AG09319 (cell line): ENCODE data around the gene NGDN.

Experiments used
- DNase-seq: peaks from one replicate; pipeline ENCODE4 v3.0.0-alpha.2; 2010; ENCODE audit warnings: low read depth; ENCODE audit errors: extremely low read depth
- CTCF ChIP-seq: IDR thresholded peaks from 2 replicates; pipeline ENCODE4 v1.5.1; 2011; ENCODE audit warnings: low read depth, mild to moderate bottlenecking, inconsistent platforms, low read length, moderate library complexity

Gene NGDN

DNA sequence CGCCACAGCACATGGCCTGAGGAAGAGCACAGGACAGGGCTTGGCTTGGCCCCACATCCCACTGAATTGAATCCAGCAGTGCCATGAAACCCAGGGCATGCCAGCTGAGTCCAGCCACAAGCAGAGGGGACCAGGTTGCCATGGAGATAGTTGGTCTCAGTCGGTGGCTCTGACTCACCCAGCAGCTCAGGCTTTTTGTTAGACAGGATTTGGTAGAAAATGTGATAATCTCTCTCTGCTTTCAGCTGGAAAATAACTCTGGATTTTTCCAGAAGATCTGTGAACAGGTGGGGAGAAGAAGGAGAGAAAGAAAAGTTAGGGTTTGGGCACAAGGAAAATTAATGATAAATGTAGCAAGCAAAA lies 38.8 kb upstream of the NGDN start:
- no peak for TF ChIP-seq CTCF

GRCh38 chr14:23431486-23431885 lies 38.0 kb upstream of the NGDN start:
- no peak for DNase-seq
- TF ChIP-seq CTCF = no peak

More for the DNA sequence above, 38.8 kb upstream of the NGDN start:
- no peak for DNase-seq

DNA sequence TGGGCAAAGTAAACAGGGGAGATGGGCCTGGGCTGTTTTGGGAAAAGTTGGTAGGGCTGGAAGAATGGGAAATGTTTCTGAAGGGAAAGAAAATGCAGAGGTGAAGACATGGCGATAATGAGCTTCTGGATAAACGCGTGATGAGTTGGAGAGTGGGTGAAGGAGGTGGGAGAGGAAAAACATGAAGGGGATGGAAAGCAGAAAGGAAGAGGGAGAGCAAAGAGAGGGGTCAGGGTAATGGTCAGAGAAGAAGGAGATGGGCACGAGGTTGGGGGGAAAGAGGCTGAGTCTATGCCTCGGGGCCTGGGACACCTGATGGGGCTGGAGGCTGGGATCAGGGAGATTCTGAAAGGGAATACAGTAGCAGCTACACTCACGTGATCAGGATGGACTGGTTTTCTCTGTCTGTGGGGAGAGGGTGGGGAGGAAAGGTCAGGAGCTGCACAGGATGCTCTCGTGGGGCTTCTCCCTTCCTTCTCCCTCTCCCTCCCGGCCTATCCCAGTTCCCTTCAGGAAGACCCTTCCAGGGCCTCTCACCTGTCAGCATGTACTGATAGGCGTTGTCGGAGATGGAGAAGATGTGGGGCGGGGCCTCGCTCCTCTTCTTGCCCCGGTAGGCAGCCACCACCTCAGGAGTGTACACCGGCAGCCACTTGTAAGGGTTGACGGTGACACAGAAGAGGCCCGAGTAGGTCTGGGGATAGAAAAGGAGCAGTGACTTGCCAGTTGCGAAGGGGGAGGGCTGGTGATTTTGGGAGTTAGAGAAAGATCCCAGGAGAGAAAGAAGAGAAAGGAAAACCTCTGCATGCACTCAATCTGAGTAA lies 37.2 kb upstream of the NGDN start:
- DNase-seq = no peak
- TF ChIP-seq CTCF = no peak

- DNase-seq = no peak
- no peak for TF ChIP-seq CTCF
Observed at GRCh38 chr14:23432946-23433345, 36.6 kb upstream of the NGDN start.

DNA sequence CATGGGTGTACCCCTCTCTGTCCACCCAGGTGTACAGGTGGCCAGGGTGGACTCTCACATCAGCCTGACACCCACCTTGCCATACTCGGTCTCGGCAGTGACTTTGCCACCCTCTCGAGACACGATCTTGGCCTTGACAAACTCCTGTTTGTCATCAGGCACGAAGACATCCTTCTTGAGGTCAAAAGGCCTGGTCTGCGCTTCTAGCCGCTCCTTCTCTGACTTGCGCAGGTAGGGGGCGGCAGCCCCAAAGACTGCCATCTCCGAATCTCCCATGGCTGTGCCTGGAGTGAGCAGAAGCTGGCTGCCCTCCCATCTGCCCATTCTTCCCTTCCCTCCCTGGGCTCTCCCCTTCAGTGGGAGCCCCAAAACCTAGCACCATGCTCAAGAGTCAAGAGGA lies 36.0 kb upstream of the NGDN start:
- no peak for TF ChIP-seq CTCF
- no peak for DNase-seq

DNA sequence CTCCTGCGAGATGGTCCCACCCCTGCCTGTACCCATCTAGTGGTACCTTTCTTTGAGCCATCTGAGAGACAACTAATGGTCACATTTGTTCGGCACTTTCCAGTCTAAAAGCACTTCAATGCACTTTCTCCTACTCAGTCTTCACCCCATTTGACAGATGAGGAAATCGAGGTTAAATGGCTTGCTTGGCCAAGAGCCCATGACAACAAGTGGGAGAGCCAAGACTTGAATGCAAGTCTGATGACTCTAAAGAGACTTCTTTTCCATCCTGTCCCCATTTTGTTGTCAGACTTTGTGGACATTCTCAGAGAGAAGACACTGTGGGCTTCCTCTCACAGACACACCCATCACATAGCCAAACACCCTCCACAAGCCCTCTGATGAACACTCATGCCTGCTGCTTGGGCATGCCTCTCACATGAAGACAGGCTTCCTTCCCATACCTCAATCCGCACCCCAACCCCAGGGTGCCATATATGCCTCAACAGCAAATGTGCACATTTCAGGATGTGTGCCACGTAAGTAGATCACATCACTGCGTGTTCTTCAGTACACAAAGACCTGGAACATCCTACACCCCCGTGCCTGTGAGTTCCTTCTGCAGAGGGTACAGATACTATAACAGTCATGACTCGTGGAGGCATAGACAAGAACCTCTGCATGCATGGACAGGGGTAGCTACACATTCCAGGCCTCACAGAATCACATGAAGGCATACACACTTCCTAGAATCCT lies 34.8 kb upstream of the NGDN start:
- TF ChIP-seq CTCF = no peak
- no peak for DNase-seq
